Measurements from ENCODE around the gene NCAM2.

The NCAM2 gene

GRCh38 chr21:21262048-21262447, 263.8 kb downstream of the NCAM2 start:
- TF ChIP-seq TAF1 (IDR thresholded peaks at IDR 0.05; ENCODE audit: low read depth) (no peak), NFIC (IDR thresholded peaks at IDR 0.05) (no peak), YY1 (IDR thresholded peaks at IDR 0.05; ENCODE audit: low read depth) (no peak), EP300 (IDR thresholded peaks at IDR 0.05; ENCODE audit: borderline replicate concordance) (no peak), CEBPB (IDR thresholded peaks at IDR 0.05) (no peak), FOXM1 (IDR thresholded peaks at IDR 0.05; ENCODE audit: borderline replicate concordance, low read depth) (no peak), RAD21 (IDR thresholded peaks at IDR 0.05; ENCODE audit: low read depth) (no peak), CREB1 (IDR thresholded peaks at IDR 0.05; ENCODE audit: low read depth) (no peak)
- TF ChIP-seq, protein P1, sequence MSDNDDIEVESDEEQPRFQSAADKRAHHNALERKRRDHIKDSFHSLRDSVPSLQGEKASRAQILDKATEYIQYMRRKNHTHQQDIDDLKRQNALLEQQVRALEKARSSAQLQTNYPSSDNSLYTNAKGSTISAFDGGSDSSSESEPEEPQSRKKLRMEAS (IDR thresholded peaks at IDR 0.05) = no peak

DNA sequence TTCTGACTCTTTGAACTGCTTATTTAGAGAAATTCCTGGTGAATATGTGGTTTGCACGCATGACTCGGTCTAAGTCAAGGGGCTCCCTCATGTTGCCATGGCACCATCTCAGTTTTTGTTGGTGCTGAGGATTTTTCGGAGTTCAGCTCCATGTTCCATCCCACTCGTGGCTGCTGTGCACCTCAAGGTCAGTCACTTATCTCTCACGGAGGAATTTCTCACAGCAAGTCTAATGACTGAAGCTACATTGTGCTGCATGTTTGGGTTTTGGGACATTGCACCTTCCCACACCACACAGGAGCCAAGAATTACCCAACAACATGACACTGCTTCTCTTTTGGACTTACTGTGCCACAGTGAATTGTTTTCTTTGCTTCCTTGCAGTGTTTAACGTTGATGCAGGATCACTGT, 269.9 kb downstream of the NCAM2 start:
- no peak for TF ChIP-seq RAD21 (IDR thresholded peaks at IDR 0.05; ENCODE audit: low read depth)
- TF ChIP-seq ZBTB7A (IDR thresholded peaks at IDR 0.05; ENCODE audit: low read depth) = no peak
- no peak for TF ChIP-seq YY1 (IDR thresholded peaks at IDR 0.05; ENCODE audit: low read depth)
- TF ChIP-seq, protein P2, sequence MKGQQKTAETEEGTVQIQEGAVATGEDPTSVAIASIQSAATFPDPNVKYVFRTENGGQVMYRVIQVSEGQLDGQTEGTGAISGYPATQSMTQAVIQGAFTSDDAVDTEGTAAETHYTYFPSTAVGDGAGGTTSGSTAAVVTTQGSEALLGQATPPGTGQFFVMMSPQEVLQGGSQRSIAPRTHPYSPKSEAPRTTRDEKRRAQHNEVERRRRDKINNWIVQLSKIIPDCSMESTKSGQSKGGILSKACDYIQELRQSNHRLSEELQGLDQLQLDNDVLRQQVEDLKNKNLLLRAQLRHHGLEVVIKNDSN (IDR thresholded peaks at IDR 0.05) = no peak
- no peak for TF ChIP-seq EGR1 (IDR thresholded peaks at IDR 0.05)
- no peak for TF ChIP-seq CEBPB (IDR thresholded peaks at IDR 0.05)
- TF ChIP-seq, protein P1 (IDR thresholded peaks at IDR 0.05) = no peak
- no peak for TF ChIP-seq CREB1 (IDR thresholded peaks at IDR 0.05; ENCODE audit: low read depth)
- no peak for TF ChIP-seq TCF12 (IDR thresholded peaks at IDR 0.05; ENCODE audit: low read depth)
- TF ChIP-seq TEAD4 (IDR thresholded peaks at IDR 0.05) = no peak
- no peak for TF ChIP-seq FOXM1 (IDR thresholded peaks at IDR 0.05; ENCODE audit: borderline replicate concordance, low read depth)

- TF ChIP-seq RAD21 (IDR thresholded peaks at IDR 0.05; ENCODE audit: low read depth) (no peak), YY1 (IDR thresholded peaks at IDR 0.05; ENCODE audit: low read depth) (no peak), CREB1 (IDR thresholded peaks at IDR 0.05; ENCODE audit: low read depth) (no peak), ZBTB7A (IDR thresholded peaks at IDR 0.05; ENCODE audit: low read depth) (no peak), TAF1 (IDR thresholded peaks at IDR 0.05; ENCODE audit: low read depth) (no peak)
These were observed 270.7 kb downstream of the NCAM2 start for GRCh38 chr21:21268885-21269284.

- TF ChIP-seq, protein P3, sequence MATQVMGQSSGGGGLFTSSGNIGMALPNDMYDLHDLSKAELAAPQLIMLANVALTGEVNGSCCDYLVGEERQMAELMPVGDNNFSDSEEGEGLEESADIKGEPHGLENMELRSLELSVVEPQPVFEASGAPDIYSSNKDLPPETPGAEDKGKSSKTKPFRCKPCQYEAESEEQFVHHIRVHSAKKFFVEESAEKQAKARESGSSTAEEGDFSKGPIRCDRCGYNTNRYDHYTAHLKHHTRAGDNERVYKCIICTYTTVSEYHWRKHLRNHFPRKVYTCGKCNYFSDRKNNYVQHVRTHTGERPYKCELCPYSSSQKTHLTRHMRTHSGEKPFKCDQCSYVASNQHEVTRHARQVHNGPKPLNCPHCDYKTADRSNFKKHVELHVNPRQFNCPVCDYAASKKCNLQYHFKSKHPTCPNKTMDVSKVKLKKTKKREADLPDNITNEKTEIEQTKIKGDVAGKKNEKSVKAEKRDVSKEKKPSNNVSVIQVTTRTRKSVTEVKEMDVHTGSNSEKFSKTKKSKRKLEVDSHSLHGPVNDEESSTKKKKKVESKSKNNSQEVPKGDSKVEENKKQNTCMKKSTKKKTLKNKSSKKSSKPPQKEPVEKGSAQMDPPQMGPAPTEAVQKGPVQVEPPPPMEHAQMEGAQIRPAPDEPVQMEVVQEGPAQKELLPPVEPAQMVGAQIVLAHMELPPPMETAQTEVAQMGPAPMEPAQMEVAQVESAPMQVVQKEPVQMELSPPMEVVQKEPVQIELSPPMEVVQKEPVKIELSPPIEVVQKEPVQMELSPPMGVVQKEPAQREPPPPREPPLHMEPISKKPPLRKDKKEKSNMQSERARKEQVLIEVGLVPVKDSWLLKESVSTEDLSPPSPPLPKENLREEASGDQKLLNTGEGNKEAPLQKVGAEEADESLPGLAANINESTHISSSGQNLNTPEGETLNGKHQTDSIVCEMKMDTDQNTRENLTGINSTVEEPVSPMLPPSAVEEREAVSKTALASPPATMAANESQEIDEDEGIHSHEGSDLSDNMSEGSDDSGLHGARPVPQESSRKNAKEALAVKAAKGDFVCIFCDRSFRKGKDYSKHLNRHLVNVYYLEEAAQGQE (IDR thresholded peaks at IDR 0.05; ENCODE audit: low read depth) = no peak
- TF ChIP-seq RAD21 (IDR thresholded peaks at IDR 0.05; ENCODE audit: low read depth) = no peak
These were observed 281.1 kb downstream of the NCAM2 start for GRCh38 chr21:21279193-21279901.

- TF ChIP-seq TEAD4 (IDR thresholded peaks at IDR 0.05) = no peak
- no peak for TF ChIP-seq NFIC (IDR thresholded peaks at IDR 0.05)
- TF ChIP-seq, protein P2 (IDR thresholded peaks at IDR 0.05) = no peak
- TF ChIP-seq ZBTB7A (IDR thresholded peaks at IDR 0.05; ENCODE audit: low read depth) = no peak
- no peak for TF ChIP-seq EGR1 (IDR thresholded peaks at IDR 0.05)
- TF ChIP-seq TAF1 (IDR thresholded peaks at IDR 0.05; ENCODE audit: low read depth) = no peak
- no peak for TF ChIP-seq CEBPB (IDR thresholded peaks at IDR 0.05)
- TF ChIP-seq FOXM1 (IDR thresholded peaks at IDR 0.05; ENCODE audit: borderline replicate concordance, low read depth) = no peak
- TF ChIP-seq TCF12 (IDR thresholded peaks at IDR 0.05; ENCODE audit: low read depth) = no peak
- no peak for TF ChIP-seq EP300 (IDR thresholded peaks at IDR 0.05; ENCODE audit: borderline replicate concordance)
- no peak for TF ChIP-seq RAD21 (IDR thresholded peaks at IDR 0.05; ENCODE audit: low read depth)
- TF ChIP-seq YY1 (IDR thresholded peaks at IDR 0.05; ENCODE audit: low read depth) = no peak
- TF ChIP-seq, protein P1 (IDR thresholded peaks at IDR 0.05) = no peak
- TF ChIP-seq, protein P3 (IDR thresholded peaks at IDR 0.05; ENCODE audit: low read depth) = no peak
- TF ChIP-seq CREB1 (IDR thresholded peaks at IDR 0.05; ENCODE audit: low read depth) = no peak
These were observed 285.6 kb downstream of the NCAM2 start for GRCh38 chr21:21283810-21284209.
